MCF 10A (cell line): ENCODE data around the gene CCDC106. TPM values are rescaled to one million over a fixed set of nuclear protein-coding genes. Genes with fewer than 3 reads are reported as not detected.

ENCODE experiments used
- BruUV-seq: library from RNA; stranded (reverse); fragments of 400-500 nt; replicated peaks from 2 replicates; lab custom pipeline; 2021; lab: Mats Ljungman, UMichigan
- CTCF ChIA-PET: fragments of 300-600 bp; sonication (Branson Sonifier 250); formaldehyde crosslinking; extraction: SDS; loops from one replicate; lab custom pipeline; 2021; ENCODE audit warnings: antibody characterized with exemption, inconsistent platforms; lab: Yijun Ruan, JAX
- POLR2A ChIA-PET: fragments of 300-600, 350-650 bp; sonication (Branson Sonifier 250); formaldehyde crosslinking; extraction: SDS; loops from one replicate; lab custom pipeline; 2020; ENCODE audit warnings: antibody characterized with exemption, inconsistent platforms; lab: Yijun Ruan, JAX
- DNase-seq: peaks from one replicate; pipeline ENCODE4 v3.0.0-alpha.2; 2018; ENCODE audit not compliant: unreplicated experiment
- H3K27ac Mint-ChIP-seq: one replicate; pipeline ENCODE4 v1.8.0; 2022; ENCODE audit warnings: mild to moderate bottlenecking, low read depth, mixed read lengths; ENCODE audit not compliant: unreplicated experiment
- H3K27me3 Mint-ChIP-seq: one replicate; pipeline ENCODE4 v1.8.0; 2022; ENCODE audit warnings: mixed read lengths; ENCODE audit not compliant: insufficient read depth, unreplicated experiment
- H3K36me3 Mint-ChIP-seq: one replicate; pipeline ENCODE4 v1.8.0; 2022; ENCODE audit warnings: mild to moderate bottlenecking, moderate library complexity, mixed read lengths; ENCODE audit not compliant: insufficient read depth, unreplicated experiment
- H3K4me1 Mint-ChIP-seq: one replicate; pipeline ENCODE4 v1.8.0; 2022; ENCODE audit warnings: mixed read lengths; ENCODE audit not compliant: insufficient read depth, unreplicated experiment
- H3K4me3 Mint-ChIP-seq: one replicate; pipeline ENCODE4 v1.8.0; 2022; ENCODE audit warnings: mild to moderate bottlenecking, moderate library complexity, mixed read lengths; ENCODE audit not compliant: unreplicated experiment
- H3K9me3 Mint-ChIP-seq: one replicate; pipeline ENCODE4 v1.8.0; 2022; ENCODE audit warnings: mixed read lengths; ENCODE audit not compliant: unreplicated experiment
- CTCF ChIP-seq: fragments of 200-600 bp; IDR thresholded peaks from one replicate; pipeline ENCODE4 v1.8.0; 2022; ENCODE audit warnings: antibody characterized with exemption, mild to moderate bottlenecking; ENCODE audit not compliant: unreplicated experiment
- intact Hi-C: fragments of 100-400 bp; cut with micrococcal nuclease; formaldehyde crosslinking; loops from 2 replicates; pipeline ENCODE4 v1.14.1; 2022
- total RNA-seq: library from RNA; stranded (reverse); gene quantifications from 2 replicates; pipeline ENCODE4 v1.2.3, GENCODE V29; 2022

The CCDC106 gene
- total RNA-seq, 1 experiment from 2014 or later, result 2.5 TPM

- Mint-ChIP-seq H3K9me3 (no peaks in the 10 kb centered on the region), H3K4me1 (no peaks in the 10 kb centered on the region), H3K27me3 (no peaks in the 10 kb centered on the region), H3K27ac (no peak overlapping the region), H3K36me3 (peaks cover 37% of the 10 kb centered on the region), H3K4me3 (no peak overlapping the region)
- DNase-seq, result no peak
- TF ChIP-seq CTCF, result no peak
- ChIA-PET POLR2A (interaction anchor here (0.7 kb wide), 1 partner anchor 14 kb away, joined by 3 read pairs; no protein-coding TSS in a partner anchor), CTCF (no interaction called here)
- intact Hi-C loops, result no loop called here
- BruUV-seq, result no TSS peak
These were observed 32.2 kb upstream of the CCDC106 start for GRCh38 chr19:55615543-55616394.

DNA sequence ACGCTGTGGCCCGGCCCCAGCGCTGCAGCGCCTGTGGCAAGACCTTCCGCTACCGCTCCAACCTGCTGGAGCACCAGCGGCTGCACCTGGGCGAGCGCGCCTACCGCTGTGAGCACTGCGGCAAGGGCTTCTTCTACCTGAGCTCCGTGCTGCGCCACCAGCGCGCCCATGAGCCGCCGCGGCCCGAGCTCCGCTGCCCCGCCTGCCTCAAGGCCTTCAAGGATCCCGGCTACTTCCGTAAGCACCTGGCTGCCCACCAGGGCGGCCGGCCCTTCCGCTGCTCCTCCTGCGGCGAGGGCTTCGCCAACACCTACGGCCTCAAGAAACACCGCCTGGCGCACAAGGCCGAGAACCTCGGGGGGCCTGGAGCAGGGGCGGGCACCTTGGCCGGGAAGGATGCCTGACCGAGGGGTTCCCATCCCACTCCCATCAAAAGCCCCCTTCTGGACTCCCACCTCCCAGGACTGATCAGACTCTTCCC lies 31.6 kb upstream of the CCDC106 start:
- H3K36me3 Mint-ChIP-seq, result peaks cover 37% of the 10 kb centered on the region
- H3K27me3 Mint-ChIP-seq, result no peaks in the 10 kb centered on the region
- no peak for DNase-seq
- ChIA-PET CTCF (no interaction called here), POLR2A (no interaction called here)
- H3K4me3 Mint-ChIP-seq, result no peak overlapping the region
- no TSS peak for BruUV-seq
- no peaks in the 10 kb centered on the region for H3K4me1 Mint-ChIP-seq
- H3K27ac Mint-ChIP-seq, result no peak overlapping the region
- no peaks in the 10 kb centered on the region for H3K9me3 Mint-ChIP-seq
- no peak for TF ChIP-seq CTCF
- intact Hi-C loops, result no loop called here

DNA sequence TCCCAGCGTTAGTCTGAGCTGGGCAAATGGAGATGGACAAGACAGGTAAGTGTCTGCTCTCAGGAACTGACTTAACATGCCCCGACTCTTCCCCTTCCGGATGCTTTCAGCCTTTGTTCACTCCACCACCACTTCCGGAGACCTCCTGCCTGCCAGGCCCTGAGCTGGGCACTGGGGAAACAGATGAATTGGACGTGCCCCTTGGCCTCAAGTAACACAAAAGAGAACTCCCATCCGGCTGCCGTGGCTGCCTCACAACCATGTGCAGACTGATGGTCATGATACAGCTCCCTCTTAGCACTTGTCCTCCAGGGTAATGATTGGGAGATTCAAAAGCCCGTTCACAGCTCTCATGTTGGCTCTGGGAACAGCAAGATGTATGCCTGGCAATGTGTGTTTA lies 30.6 kb upstream of the CCDC106 start:
- no TSS peak for BruUV-seq
- intact Hi-C loops, result no loop called here
- ChIA-PET CTCF (interaction anchor here (1.3 to 2.2 kb wide), 2 partner anchors 11 to 14 kb away, joined by 4 to 17 read pairs; partner anchors contain the start of gene ZNF865), POLR2A (interaction anchor here (1.1 kb wide), 1 partner anchor 11 kb away, joined by 8 read pairs; no protein-coding TSS in a partner anchor)
- Mint-ChIP-seq H3K27ac (no peak overlapping the region), H3K36me3 (peaks cover 37% of the 10 kb centered on the region), H3K27me3 (no peaks in the 10 kb centered on the region), H3K4me3 (no peak overlapping the region), H3K4me1 (no peaks in the 10 kb centered on the region), H3K9me3 (no peaks in the 10 kb centered on the region)
- DNase-seq, result no peak
- TF ChIP-seq CTCF, result no peak

- H3K9me3 Mint-ChIP-seq, result no peaks in the 10 kb centered on the region
- peaks cover 29% of the 10 kb centered on the region for H3K36me3 Mint-ChIP-seq
- no peak for TF ChIP-seq CTCF
- no peak overlapping the region for H3K4me3 Mint-ChIP-seq
- peaks cover 1% of the 10 kb centered on the region for H3K4me1 Mint-ChIP-seq
- DNase-seq, result no peak
- POLR2A ChIA-PET, result interaction anchor here (0.5 kb wide), 1 partner anchor 9 kb away, joined by 3 read pairs; no protein-coding TSS in a partner anchor
- no TSS peak for BruUV-seq
- no peaks in the 10 kb centered on the region for H3K27me3 Mint-ChIP-seq
- intact Hi-C loops, result no loop called here
- CTCF ChIA-PET, result interaction anchor here (0.6 to 2.2 kb wide), 4 partner anchors 12 to 478 kb away, joined by 3 to 17 read pairs (median 4); partner anchors contain the start of gene ZNF865
- no peak overlapping the region for H3K27ac Mint-ChIP-seq
These were observed 29.6 kb upstream of the CCDC106 start for GRCh38 chr19:55618426-55618825.
